Suprapubic skin (tissue), 4 donors: ENCODE measurements around the gene ADGRF3.

Experiments
- CTCF ChIP-seq, 2 donors: fragments of 200-600 bp in 1 of 2; fragments of 450-650 bp in 1 of 2; sonication (generic) in 1 of 2; IDR thresholded peaks; one replicate each; pipeline ENCODE4 v1.5.1; 2016 to 2019; ENCODE audit warnings: antibody characterized with exemption in 2 of 2, mild to moderate bottlenecking in 1 of 2, moderate library complexity in 1 of 2
- POLR2A ChIP-seq, 2 donors: fragments of 450-650 bp; IDR thresholded peaks; one replicate each; pipeline ENCODE4 v1.6.1; 2017; ENCODE audit warnings: antibody characterized with exemption in 2 of 2, mild to moderate bottlenecking in 2 of 2, moderate library complexity in 2 of 2
- POLR2AphosphoS5 ChIP-seq, 3 donors: sonication (generic); formaldehyde crosslinking; IDR thresholded peaks; one replicate each; pipeline ENCODE4 v1.6.1; 2017; ENCODE audit warnings: antibody characterized with exemption in 3 of 3

- TF ChIP-seq CTCF (IDR thresholded peaks at IDR 0.05): no peak
- no peak for TF ChIP-seq POLR2A (IDR thresholded peaks at IDR 0.05)
- TF ChIP-seq POLR2AphosphoS5 (IDR thresholded peaks at IDR 0.05): no peak
These were observed 19.0 kb downstream of the ADGRF3 start for GRCh38 chr2:26327291-26328272.
